Measurements from ENCODE around the gene CD300A. TPM values are rescaled to one million over a fixed set of nuclear protein-coding genes. Genes with fewer than 3 reads are reported as not detected.
A peak's percentile ranks its signal among the peaks of the same experiment; 100 is the strongest.

Gene CD300A
- total RNA-seq, 3 donors from 2014 or later: 3.7 to 7.0 (median 5.2) TPM

GRCh38 chr17:74459622-74460021, 6.8 kb upstream of the CD300A start:
- Histone ChIP-seq H3K4me1 (ENCODE audit: low read depth) (peaks cover 3% of the 10 kb centered on the region), H3K4me3 (no peak overlapping the region), H3K36me3 (ENCODE audit: low read depth) (no peaks in the 10 kb centered on the region), H3K9me3 (no peaks in the 10 kb centered on the region)
- ATAC-seq (no peak), DNase-seq (no peak)
- intact Hi-C loops (cut with DNase I, micrococcal nuclease): loop anchor here in 1 of 2 donors (5.0 kb wide), 1 partner anchor 82 kb away; no protein-coding TSS in a partner anchor
- TF ChIP-seq CTCF (IDR thresholded peaks at IDR 0.05): no peak

DNA sequence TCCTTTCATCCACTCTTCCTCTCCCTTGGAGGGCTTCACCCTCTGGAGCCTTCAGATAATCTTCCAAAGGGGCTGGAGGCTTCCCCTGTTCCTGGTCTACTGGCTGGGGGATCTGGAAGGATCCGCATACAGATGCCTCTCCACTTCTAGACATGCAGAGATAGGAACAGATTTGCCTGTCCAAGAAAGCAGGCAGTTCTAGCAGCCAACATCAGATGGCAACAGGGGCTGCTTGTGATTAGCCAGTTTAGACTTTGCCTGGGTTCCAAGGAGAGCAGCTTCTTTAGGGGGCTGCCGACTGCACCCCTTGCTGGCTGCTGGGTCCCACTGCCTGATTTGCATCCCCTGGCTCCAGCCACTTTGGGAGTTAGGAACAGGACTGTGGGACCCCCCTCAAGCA, 6.2 kb upstream of the CD300A start:
- no peaks in the 10 kb centered on the region for H3K4me1 ChIP-seq (ENCODE audit: low read depth)
- H3K36me3 ChIP-seq (ENCODE audit: low read depth): no peaks in the 10 kb centered on the region
- intact Hi-C loops (cut with DNase I, micrococcal nuclease): no loop called here
- H3K9me3 ChIP-seq: no peaks in the 10 kb centered on the region
- ATAC-seq (no peak), DNase-seq (no peak)
- no peak for TF ChIP-seq CTCF (IDR thresholded peaks at IDR 0.05)
- H3K4me3 ChIP-seq: no peak overlapping the region

DNA sequence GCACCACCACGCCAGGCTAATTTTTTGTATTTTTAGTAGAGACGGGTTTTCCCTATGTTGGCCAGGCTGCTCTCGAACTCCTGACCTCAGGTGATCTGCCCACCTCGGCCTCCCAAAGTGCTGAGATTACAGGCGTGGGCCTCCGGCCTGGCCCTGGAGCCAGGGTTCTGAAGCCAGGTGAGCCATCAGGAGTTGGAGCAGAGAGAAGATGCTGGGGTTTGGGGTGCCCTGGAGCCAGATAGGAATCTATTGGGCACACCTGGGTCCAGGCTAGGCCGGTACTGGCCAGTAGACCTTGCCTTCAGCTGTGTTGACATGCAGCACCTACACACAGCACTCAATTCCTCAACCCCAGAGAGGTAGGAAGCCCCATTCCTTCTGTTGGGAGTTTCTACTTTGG, 5.4 kb upstream of the CD300A start:
- ATAC-seq: no peak
- H3K4me3 ChIP-seq: no peak overlapping the region
- no peak for TF ChIP-seq CTCF (IDR thresholded peaks at IDR 0.05)
- no peaks in the 10 kb centered on the region for H3K9me3 ChIP-seq
- intact Hi-C loops (cut with DNase I, micrococcal nuclease): no loop called here
- no peak for DNase-seq
- H3K4me1 ChIP-seq (ENCODE audit: low read depth): peaks cover 1% of the 10 kb centered on the region
- no peaks in the 10 kb centered on the region for H3K36me3 ChIP-seq (ENCODE audit: low read depth)

DNA sequence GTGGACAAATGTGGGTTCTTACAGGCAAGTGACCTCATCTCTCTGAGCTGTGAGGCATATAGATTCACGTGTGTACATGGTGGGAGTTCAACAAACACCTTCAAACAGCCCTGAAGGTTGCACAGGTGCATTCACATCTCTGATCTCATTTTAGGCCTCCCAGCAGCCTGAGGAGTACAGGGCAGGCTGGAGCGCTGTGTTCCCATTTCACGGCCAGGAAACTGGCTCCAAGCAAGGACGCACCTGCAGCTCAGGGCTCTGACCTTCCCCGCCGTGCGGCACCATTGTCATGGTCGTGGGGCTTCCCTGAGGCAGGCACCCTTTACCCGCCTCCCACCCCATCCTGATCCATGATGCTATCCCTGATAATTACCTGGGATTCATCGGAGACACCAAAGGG, 4.8 kb upstream of the CD300A start:
- no peaks in the 10 kb centered on the region for H3K9me3 ChIP-seq
- DNase-seq: peak in 1 of 3 donors; percentile 29
- intact Hi-C loops (cut with DNase I, micrococcal nuclease): no loop called here
- no peaks in the 10 kb centered on the region for H3K36me3 ChIP-seq (ENCODE audit: low read depth)
- TF ChIP-seq CTCF (IDR thresholded peaks at IDR 0.05): no peak
- H3K4me1 ChIP-seq (ENCODE audit: low read depth): peaks cover 4% of the 10 kb centered on the region
- no peak for ATAC-seq
- no peak overlapping the region for H3K4me3 ChIP-seq

DNA sequence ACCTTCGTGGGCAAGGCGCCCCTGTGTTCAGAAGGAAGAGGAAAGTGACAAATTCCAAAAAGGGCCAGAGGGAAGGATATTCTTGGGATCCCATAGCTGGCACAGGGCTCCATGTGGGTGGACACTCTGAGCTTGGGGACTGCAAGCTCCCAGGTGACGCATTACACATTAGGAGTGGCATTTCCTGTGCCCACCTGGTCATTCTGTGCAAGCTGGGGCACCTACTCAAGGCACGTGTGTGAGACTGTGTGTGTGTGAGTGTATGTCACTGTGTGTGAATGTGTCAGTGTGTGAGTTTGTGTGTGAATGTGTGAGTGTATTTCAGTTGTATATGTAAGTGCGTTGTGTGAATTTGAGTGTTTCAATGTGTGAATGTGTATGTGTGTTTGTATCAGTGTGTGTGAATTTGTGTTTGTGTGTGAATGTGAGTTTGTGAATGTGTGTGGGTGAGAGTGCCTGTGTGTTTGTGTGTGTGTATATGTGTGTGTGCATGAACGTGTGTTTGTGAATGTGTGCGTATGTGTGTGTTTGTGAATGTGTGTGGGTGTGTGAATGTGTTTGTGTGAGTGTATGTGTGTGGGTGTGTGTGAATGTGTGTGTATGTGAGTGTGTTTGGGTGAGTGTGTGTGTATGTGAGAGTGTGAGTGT, 1.6 kb upstream of the CD300A start:
- Histone ChIP-seq H3K4me3 (no peak overlapping the region), H3K4me1 (ENCODE audit: low read depth) (peaks cover 4% of the 10 kb centered on the region), H3K36me3 (ENCODE audit: low read depth) (no peaks in the 10 kb centered on the region), H3K9me3 (no peaks in the 10 kb centered on the region)
- TF ChIP-seq CTCF (IDR thresholded peaks at IDR 0.05): no peak
- DNase-seq: no peak
- intact Hi-C loops (cut with DNase I, micrococcal nuclease): no loop called here
- ATAC-seq: no peak

All from mucosa of descending colon (tissue), 3 donors.